ENCODE results near the gene GPR107. TPM values are rescaled to one million over a fixed set of nuclear protein-coding genes. Genes with fewer than 3 reads are reported as not detected.

Gene GPR107
- total and polyA plus RNA-seq, 3 experiments from 2014 or later = 4.2 to 21.4 (median 21.3) TPM

GRCh38 chr9:130139251-130139650 lies 85.5 kb downstream of the GPR107 start:
- H3K4me3 Mint-ChIP-seq = no peak overlapping the region
- ChIA-PET POLR2A (no interaction called here), CTCF (no interaction called here)
- H3K9me3 ChIP-seq (ENCODE audit: low read length) = no peaks in the 10 kb centered on the region
- peak overlapping the region in 3 of 8 donors; percentile 40 to 47 (median 45) for H3K27ac Mint-ChIP-seq
- peaks cover 27% of the 10 kb centered on the region for H3K4me1 ChIP-seq (ENCODE audit: insufficient read depth, low read length)
- no peak overlapping the region for H3K27ac ChIP-seq (ENCODE audit: low read depth, low read length)
- peaks cover 5 to 8% of the 10 kb centered on the region in 2 donors for H3K27me3 Mint-ChIP-seq
- no peaks in the 10 kb centered on the region for H3K9me3 Mint-ChIP-seq
- H3K36me3 Mint-ChIP-seq = peaks cover 6 to 26% (median 17%) of the 10 kb centered on the region in 3 donors
- H3K4me1 Mint-ChIP-seq = peaks cover 35 to 53% (median 35%) of the 10 kb centered on the region in 3 donors
- H3K27me3 ChIP-seq (ENCODE audit: insufficient read depth, low read length, poor library complexity, severe bottlenecking) = peaks cover 8% of the 10 kb centered on the region
- peaks cover 8% of the 10 kb centered on the region for H3K36me3 ChIP-seq (ENCODE audit: insufficient read depth, low read length)
- H3K4me3 ChIP-seq (ENCODE audit: low read length) = no peak overlapping the region
- no peak for DNase-seq

GRCh38 chr9:130140706-130141105 lies 87.0 kb downstream of the GPR107 start:
- Mint-ChIP-seq H3K4me3 (no peak overlapping the region), H3K27ac (peak overlapping the region in 4 of 8 donors; percentile 4 to 82 (median 72)), H3K27me3 (peaks cover 15 to 18% of the 10 kb centered on the region in 2 donors), H3K9me3 (no peaks in the 10 kb centered on the region), H3K4me1 (peaks cover 34 to 59% (median 35%) of the 10 kb centered on the region in 3 donors), H3K36me3 (peaks cover 2 to 16% (median 10%) of the 10 kb centered on the region in 3 donors)
- CTCF ChIA-PET = interaction anchor here (0.6 kb wide), 1 partner anchor 336 kb away, joined by 3 read pairs; no protein-coding TSS in a partner anchor
- peaks cover 8% of the 10 kb centered on the region for H3K27me3 ChIP-seq (ENCODE audit: insufficient read depth, low read length, poor library complexity, severe bottlenecking)
- DNase-seq = no peak
- POLR2A ChIA-PET = no interaction called here
- no peak overlapping the region for H3K27ac ChIP-seq (ENCODE audit: low read depth, low read length)
- no peaks in the 10 kb centered on the region for H3K9me3 ChIP-seq (ENCODE audit: low read length)
- peaks cover 6% of the 10 kb centered on the region for H3K36me3 ChIP-seq (ENCODE audit: insufficient read depth, low read length)
- H3K4me3 ChIP-seq (ENCODE audit: low read length) = no peak overlapping the region
- peaks cover 27% of the 10 kb centered on the region for H3K4me1 ChIP-seq (ENCODE audit: insufficient read depth, low read length)

- peaks cover 15 to 30% of the 10 kb centered on the region in 2 donors for H3K27me3 Mint-ChIP-seq
- ChIA-PET POLR2A (no interaction called here), CTCF (interaction anchor here (1.3 to 1.6 kb wide), 3 partner anchors 35 to 101 kb away, joined by 3 to 5 read pairs (median 3); no protein-coding TSS in a partner anchor)
- H3K4me1 Mint-ChIP-seq = peaks cover 22 to 45% (median 24%) of the 10 kb centered on the region in 3 donors
- no peak overlapping the region for H3K27ac Mint-ChIP-seq
- H3K9me3 ChIP-seq (ENCODE audit: low read length) = no peaks in the 10 kb centered on the region
- no peaks in the 10 kb centered on the region for H3K9me3 Mint-ChIP-seq
- H3K4me3 ChIP-seq (ENCODE audit: low read length) = no peak overlapping the region
- DNase-seq = no peak
- peaks cover 8% of the 10 kb centered on the region for H3K27me3 ChIP-seq (ENCODE audit: insufficient read depth, low read length, poor library complexity, severe bottlenecking)
- H3K36me3 ChIP-seq (ENCODE audit: insufficient read depth, low read length) = no peaks in the 10 kb centered on the region
- H3K27ac ChIP-seq (ENCODE audit: low read depth, low read length) = no peak overlapping the region
- no peak overlapping the region for H3K4me3 Mint-ChIP-seq
- H3K36me3 Mint-ChIP-seq = peaks cover 0 to 4% (median 3%) of the 10 kb centered on the region in 3 donors
- H3K4me1 ChIP-seq (ENCODE audit: insufficient read depth, low read length) = peaks cover 22% of the 10 kb centered on the region
Observed at GRCh38 chr9:130142056-130142455, 88.3 kb downstream of the GPR107 start.

- Histone ChIP-seq H3K36me3 (ENCODE audit: insufficient read depth, low read length) (no peaks in the 10 kb centered on the region), H3K27me3 (ENCODE audit: insufficient read depth, low read length, poor library complexity, severe bottlenecking) (peaks cover 8% of the 10 kb centered on the region), H3K9me3 (ENCODE audit: low read length) (no peaks in the 10 kb centered on the region), H3K4me1 (ENCODE audit: insufficient read depth, low read length) (peaks cover 22% of the 10 kb centered on the region), H3K4me3 (ENCODE audit: low read length) (no peak overlapping the region), H3K27ac (ENCODE audit: low read depth, low read length) (no peak overlapping the region)
- ChIA-PET POLR2A (no interaction called here), CTCF (interaction anchor here (1.3 to 1.6 kb wide), 3 partner anchors 36 to 100 kb away, joined by 3 to 5 read pairs (median 3); no protein-coding TSS in a partner anchor)
- peaks cover 0 to 3% (median 3%) of the 10 kb centered on the region in 3 donors for H3K36me3 Mint-ChIP-seq
- no peaks in the 10 kb centered on the region for H3K9me3 Mint-ChIP-seq
- no peak overlapping the region for H3K27ac Mint-ChIP-seq
- peaks cover 15 to 33% of the 10 kb centered on the region in 2 donors for H3K27me3 Mint-ChIP-seq
- H3K4me3 Mint-ChIP-seq = no peak overlapping the region
- peaks cover 22 to 40% (median 22%) of the 10 kb centered on the region in 3 donors for H3K4me1 Mint-ChIP-seq
- no peak for DNase-seq
Observed at GRCh38 chr9:130142641-130143040, 88.9 kb downstream of the GPR107 start.

- H3K4me1 Mint-ChIP-seq = peaks cover 22 to 40% (median 22%) of the 10 kb centered on the region in 3 donors
- no peak overlapping the region for H3K27ac ChIP-seq (ENCODE audit: low read depth, low read length)
- POLR2A ChIA-PET = no interaction called here
- CTCF ChIA-PET = interaction anchor here (1.6 kb wide), 1 partner anchor 36 kb away, joined by 5 read pairs; no protein-coding TSS in a partner anchor
- peaks cover 22% of the 10 kb centered on the region for H3K4me1 ChIP-seq (ENCODE audit: insufficient read depth, low read length)
- H3K27me3 Mint-ChIP-seq = peaks cover 15 to 40% of the 10 kb centered on the region in 2 donors
- H3K27ac Mint-ChIP-seq = peak overlapping the region in 4 of 8 donors; percentile 26 to 83 (median 46)
- no peak for DNase-seq
- H3K36me3 ChIP-seq (ENCODE audit: insufficient read depth, low read length) = no peaks in the 10 kb centered on the region
- no peaks in the 10 kb centered on the region for H3K9me3 Mint-ChIP-seq
- H3K36me3 Mint-ChIP-seq = peaks cover 0 to 3% (median 0%) of the 10 kb centered on the region in 3 donors
- peaks cover 8% of the 10 kb centered on the region for H3K27me3 ChIP-seq (ENCODE audit: insufficient read depth, low read length, poor library complexity, severe bottlenecking)
- H3K4me3 Mint-ChIP-seq = peak overlapping the region in 5 of 7 donors; percentile 1 to 56 (median 41)
- H3K4me3 ChIP-seq (ENCODE audit: low read length) = no peak overlapping the region
- no peaks in the 10 kb centered on the region for H3K9me3 ChIP-seq (ENCODE audit: low read length)
Observed at GRCh38 chr9:130143279-130143893, 89.7 kb downstream of the GPR107 start.

GRCh38 chr9:130143958-130144366 lies 90.3 kb downstream of the GPR107 start:
- Mint-ChIP-seq H3K4me1 (peaks cover 17 to 34% (median 18%) of the 10 kb centered on the region in 3 donors), H3K4me3 (peak overlapping the region in 5 of 7 donors; percentile 1 to 56 (median 41)), H3K27ac (peak overlapping the region in 5 of 8 donors; percentile 7 to 83 (median 48)), H3K27me3 (peaks cover 15 to 40% of the 10 kb centered on the region in 2 donors), H3K36me3 (no peaks in the 10 kb centered on the region), H3K9me3 (no peaks in the 10 kb centered on the region)
- Histone ChIP-seq H3K27ac (ENCODE audit: low read depth, low read length) (no peak overlapping the region), H3K9me3 (ENCODE audit: low read length) (no peaks in the 10 kb centered on the region), H3K27me3 (ENCODE audit: insufficient read depth, low read length, poor library complexity, severe bottlenecking) (peaks cover 8% of the 10 kb centered on the region), H3K4me3 (ENCODE audit: low read length) (no peak overlapping the region), H3K4me1 (ENCODE audit: insufficient read depth, low read length) (peaks cover 16% of the 10 kb centered on the region), H3K36me3 (ENCODE audit: insufficient read depth, low read length) (no peaks in the 10 kb centered on the region)
- DNase-seq = no peak
- POLR2A ChIA-PET = interaction anchor here (0.6 kb wide), 1 partner anchor 1015 kb away, joined by 3 read pairs; no protein-coding TSS in a partner anchor
- CTCF ChIA-PET = no interaction called here

- peaks cover 12 to 28% (median 16%) of the 10 kb centered on the region in 3 donors for H3K4me1 Mint-ChIP-seq
- ChIA-PET CTCF (no interaction called here), POLR2A (interaction anchor here (0.6 kb wide), 1 partner anchor 1016 kb away, joined by 3 read pairs; no protein-coding TSS in a partner anchor)
- no peak overlapping the region for H3K4me3 ChIP-seq (ENCODE audit: low read length)
- peak overlapping the region in 2 of 7 donors; percentile 24 to 32 for H3K4me3 Mint-ChIP-seq
- no peaks in the 10 kb centered on the region for H3K36me3 Mint-ChIP-seq
- peak overlapping the region in 2 of 8 donors; percentile 36 to 64 for H3K27ac Mint-ChIP-seq
- H3K4me1 ChIP-seq (ENCODE audit: insufficient read depth, low read length) = peaks cover 8% of the 10 kb centered on the region
- no peak overlapping the region for H3K27ac ChIP-seq (ENCODE audit: low read depth, low read length)
- H3K36me3 ChIP-seq (ENCODE audit: insufficient read depth, low read length) = no peaks in the 10 kb centered on the region
- H3K27me3 Mint-ChIP-seq = peaks cover 15 to 40% of the 10 kb centered on the region in 2 donors
- peaks cover 8% of the 10 kb centered on the region for H3K27me3 ChIP-seq (ENCODE audit: insufficient read depth, low read length, poor library complexity, severe bottlenecking)
- no peaks in the 10 kb centered on the region for H3K9me3 ChIP-seq (ENCODE audit: low read length)
- no peak for DNase-seq
- H3K9me3 Mint-ChIP-seq = no peaks in the 10 kb centered on the region
Observed at GRCh38 chr9:130144703-130145102, 91.0 kb downstream of the GPR107 start.

- CTCF ChIA-PET = no interaction called here
- H3K27ac Mint-ChIP-seq = no peak overlapping the region
- H3K27ac ChIP-seq (ENCODE audit: low read depth, low read length) = no peak overlapping the region
- H3K9me3 ChIP-seq (ENCODE audit: low read length) = no peaks in the 10 kb centered on the region
- no peaks in the 10 kb centered on the region for H3K36me3 ChIP-seq (ENCODE audit: insufficient read depth, low read length)
- POLR2A ChIA-PET = no interaction called here
- DNase-seq = no peak
- H3K4me3 Mint-ChIP-seq = no peak overlapping the region
- H3K36me3 Mint-ChIP-seq = no peaks in the 10 kb centered on the region
- peaks cover 8% of the 10 kb centered on the region for H3K4me1 ChIP-seq (ENCODE audit: insufficient read depth, low read length)
- no peaks in the 10 kb centered on the region for H3K9me3 Mint-ChIP-seq
- peaks cover 15 to 40% of the 10 kb centered on the region in 2 donors for H3K27me3 Mint-ChIP-seq
- peaks cover 10 to 19% (median 14%) of the 10 kb centered on the region in 3 donors for H3K4me1 Mint-ChIP-seq
- H3K4me3 ChIP-seq (ENCODE audit: low read length) = no peak overlapping the region
- H3K27me3 ChIP-seq (ENCODE audit: insufficient read depth, low read length, poor library complexity, severe bottlenecking) = peaks cover 8% of the 10 kb centered on the region
Observed at GRCh38 chr9:130145658-130146057, 92.0 kb downstream of the GPR107 start.

All from CD8-positive, alpha-beta memory T cell (primary cell).